SK-N-SH (cell line): ENCODE data around the gene HMGXB4. TPM values are rescaled to one million over a fixed set of nuclear protein-coding genes. Genes with fewer than 3 reads are reported as not detected.

Source experiments
- CTCF ChIA-PET: fragments of 300-600, 350-600 bp; formaldehyde crosslinking; extraction: SDS; loops from one replicate; lab custom pipeline; 2021; lab: Yijun Ruan, JAX
- POLR2A ChIA-PET: fragments of 350-600 bp; sonication (Branson Sonifier 250); formaldehyde crosslinking; extraction: SDS; loops from one replicate; lab custom pipeline; 2020; ENCODE audit warnings: antibody characterized with exemption, inconsistent platforms; lab: Yijun Ruan, JAX
- DNase-seq: peaks from one replicate; pipeline ENCODE4 v3.0.0; 2012
- H2AFZ ChIP-seq: fragments of 200-600 bp; sonication (generic); 2 replicates; pipeline ENCODE4 v1.8.1; 2016; ENCODE audit warnings: antibody characterized with exemption, mild to moderate bottlenecking, low read depth
- H3F3A ChIP-seq: fragments of 200-600 bp; sonication (generic); replicated peaks from 2 replicates; pipeline ENCODE3; 2016; ENCODE audit warnings: antibody characterized with exemption, mild to moderate bottlenecking; ENCODE audit not compliant: insufficient read depth
- H3K27ac ChIP-seq, 2 experiments: fragments of 200-500 bp in 1 of 2; fragments of 200-600 bp in 1 of 2; sonication (Bioruptor generic) in 1 of 2; sonication (generic), shearing (Covaris generic) in 1 of 2; 2 replicates each; pipeline versions ENCODE4 v1.5.1 to v1.6.1; 2014 to 2016; ENCODE audit warnings: low read depth in 2 of 2, inconsistent platforms in 1 of 2, low read length in 1 of 2, mild to moderate bottlenecking in 1 of 2, mixed read lengths in 1 of 2
- H3K27me3 ChIP-seq: fragments of 200-600 bp; sonication (generic), shearing (Covaris generic); 2 replicates; pipeline ENCODE4 v1.6.1; 2016; ENCODE audit warnings: mixed run types; ENCODE audit not compliant: insufficient read depth
- H3K36me3 ChIP-seq, 2 experiments: fragments of 200-500 bp in 1 of 2; fragments of 200-600 bp in 1 of 2; sonication (Bioruptor generic) in 1 of 2; sonication (generic) in 1 of 2; replicated peaks in 1 of 2; 2 replicates each; pipeline versions ENCODE3 to v1.5.1; 2014 to 2016; ENCODE audit warnings: low read length in 1 of 2, mild to moderate bottlenecking in 1 of 2; ENCODE audit not compliant: insufficient read depth in 2 of 2, control insufficient read depth in 1 of 2
- H3K4me1 ChIP-seq, 2 experiments: fragments of 200-500 bp in 1 of 2; fragments of 200-600 bp in 1 of 2; sonication (Bioruptor generic) in 1 of 2; sonication (generic), shearing (Covaris generic) in 1 of 2; 2 replicates each; pipeline versions ENCODE4 v1.5.1 to v1.6.1; 2014 to 2016; ENCODE audit warnings: low read depth in 1 of 2, low read length in 1 of 2, mixed run types in 1 of 2; ENCODE audit not compliant: insufficient read depth in 2 of 2, control insufficient read depth in 1 of 2
- H3K4me2 ChIP-seq: fragments of 200-600 bp; sonication (generic), shearing (Covaris generic); 2 replicates; pipeline ENCODE4 v1.6.1; 2017; ENCODE audit warnings: mixed run types
- H3K4me3 ChIP-seq, 2 experiments: fragments of 200-500 bp in 1 of 2; fragments of 200-600 bp in 1 of 2; sonication (Bioruptor generic) in 1 of 2; sonication (generic), shearing (Covaris generic) in 1 of 2; 2 replicates each; pipeline versions ENCODE4 v1.5.1 to v1.8.1; 2014 to 2016; ENCODE audit warnings: low read depth in 2 of 2, inconsistent platforms in 1 of 2, low read length in 1 of 2, mild to moderate bottlenecking in 1 of 2, mixed read lengths in 1 of 2, moderate library complexity in 1 of 2
- H3K79me2 ChIP-seq: fragments of 200-600 bp; sonication (generic); 2 replicates; pipeline ENCODE4 v1.8.1; 2017; ENCODE audit warnings: mild to moderate bottlenecking; ENCODE audit not compliant: insufficient read depth
- H3K9ac ChIP-seq: fragments of 200-600 bp; sonication (generic); 2 replicates; pipeline ENCODE4 v1.6.1; 2017; ENCODE audit warnings: mixed run types
- H3K9me2 ChIP-seq: fragments of 200-600 bp; sonication (generic); 2 replicates; pipeline ENCODE4 v1.6.1; 2017; ENCODE audit warnings: mixed run types
- H3K9me3 ChIP-seq: fragments of 200-600 bp; sonication (generic); 2 replicates; pipeline ENCODE4 v1.6.1; 2017; ENCODE audit warnings: mixed run types, mild to moderate bottlenecking, moderate library complexity
- H4K20me1 ChIP-seq: fragments of 200-600 bp; sonication (generic); 2 replicates; pipeline ENCODE4 v1.6.1; 2017; ENCODE audit warnings: mild to moderate bottlenecking, mixed run types; ENCODE audit not compliant: insufficient read depth
- CHD2 ChIP-seq: fragments of 150-350 bp; IDR thresholded peaks from 2 replicates; pipeline ENCODE4 v1.6.1; 2018; ENCODE audit warnings: low read length; ENCODE audit not compliant: partially characterized antibody
- CTCF ChIP-seq: fragments of 200-600 bp; sonication (generic); IDR thresholded peaks from 2 replicates; pipeline ENCODE4 v1.6.1; 2017; ENCODE audit warnings: antibody characterized with exemption, mild to moderate bottlenecking, moderate library complexity
- EP300 ChIP-seq, 2 experiments: IDR thresholded peaks; 2 replicates each; pipeline versions ENCODE4 v1.4.0 to v1.6.1; 2012; ENCODE audit warnings: borderline replicate concordance in 1 of 2, low read depth in 1 of 2, low read length in 1 of 2
- EZH2phosphoT487 ChIP-seq: fragments of 200-600 bp; sonication (generic); IDR thresholded peaks from 2 replicates; pipeline ENCODE4 v1.6.1; 2017; ENCODE audit warnings: low read depth, mixed run types, mild to moderate bottlenecking, antibody characterized with exemption, moderate library complexity, borderline replicate concordance
- FOSL2 ChIP-seq: IDR thresholded peaks from 2 replicates; pipeline ENCODE4 v1.4.0; 2012; ENCODE audit warnings: low read depth, mild to moderate bottlenecking, moderate library complexity, borderline replicate concordance
- FOXM1 ChIP-seq: IDR thresholded peaks from 2 replicates; pipeline ENCODE4 v1.4.0; 2012; ENCODE audit warnings: low read depth, mild to moderate bottlenecking
- GABPA ChIP-seq: IDR thresholded peaks from 2 replicates; pipeline ENCODE4 v1.4.0; 2012; ENCODE audit warnings: low read depth, mild to moderate bottlenecking
- GATA2 ChIP-seq: sonication (generic); formaldehyde crosslinking; IDR thresholded peaks from 2 replicates; pipeline ENCODE4 v1.5.0; 2020; ENCODE audit warnings: mild to moderate bottlenecking, missing genetic modification reagents
- IRF3 ChIP-seq: fragments of 150-350 bp; IDR thresholded peaks from 2 replicates; pipeline ENCODE4 v1.6.1; 2016; ENCODE audit warnings: mild to moderate bottlenecking, low read depth, low read length
- MXI1 ChIP-seq: IDR thresholded peaks from 2 replicates; pipeline ENCODE4 v1.6.1; 2012; ENCODE audit warnings: mild to moderate bottlenecking, low read depth, low read length, improper control_type of control experiment
- NRF1 ChIP-seq: IDR thresholded peaks from 2 replicates; pipeline ENCODE4 v1.6.1; 2012; ENCODE audit warnings: low read depth, mild to moderate bottlenecking, low read length
- PBX3 ChIP-seq: IDR thresholded peaks from 2 replicates; pipeline ENCODE4; 2012
- RAD21 ChIP-seq: IDR thresholded peaks from 2 replicates; pipeline ENCODE4 v1.6.1; 2012; ENCODE audit warnings: mild to moderate bottlenecking, low read length
- REST ChIP-seq: IDR thresholded peaks from 2 replicates; pipeline ENCODE4 v1.6.1; 2012; ENCODE audit warnings: mild to moderate bottlenecking, low read depth, low read length, moderate library complexity
- RFX5 ChIP-seq: IDR thresholded peaks from 2 replicates; pipeline ENCODE4 v1.6.1; 2012; ENCODE audit warnings: mild to moderate bottlenecking, improper control_type of control experiment, low read length
- SIN3A ChIP-seq: IDR thresholded peaks from 2 replicates; pipeline ENCODE4 v1.6.1; 2012; ENCODE audit warnings: low read depth, mild to moderate bottlenecking, low read length, moderate library complexity, borderline replicate concordance
- TEAD4 ChIP-seq: IDR thresholded peaks from 2 replicates; pipeline ENCODE4 v1.4.0; 2012; ENCODE audit warnings: mild to moderate bottlenecking, borderline replicate concordance; ENCODE audit not compliant: insufficient read depth
- USF1 ChIP-seq: IDR thresholded peaks from 2 replicates; pipeline ENCODE4 v1.4.0; 2012; ENCODE audit warnings: low read depth, borderline replicate concordance
- USF2 ChIP-seq: fragments of 150-350 bp; IDR thresholded peaks from 2 replicates; pipeline ENCODE4 v1.6.1; 2017; ENCODE audit warnings: antibody characterized with exemption, low read length, low read depth, borderline replicate concordance
- YY1 ChIP-seq: IDR thresholded peaks from 2 replicates; pipeline ENCODE4 v1.4.0; 2012; ENCODE audit warnings: low read depth, mild to moderate bottlenecking
- WGBS: methylation state at CpG from one replicate; pipeline ENCODE4 v1.1.6; 2017; ENCODE audit warnings: low lambda C conversion rate; 5-methylcytosine and 5-hydroxymethylcytosine counted together
- polyA plus RNA-seq, 3 experiments: library from polyadenylated mRNA; depleted of rRNA; stranded (reverse); fragments of >200 nt; gene quantifications; 2 replicates each; pipeline ENCODE4 v1.2.3, GENCODE V29; 2012

HMGXB4 gene
- polyA plus RNA-seq, 1 of the 3 experiments (the other 2 are of a cell fraction) = 16.5 TPM

GRCh38 chr22:35276019-35276418 lies 18.7 kb downstream of the HMGXB4 start:
- Histone ChIP-seq H3K9ac (no peak overlapping the region), H3K9me3 (no peaks in the 10 kb centered on the region), H3K79me2 (peaks cover 79% of the 10 kb centered on the region), H3K4me3 (no peak overlapping the region), H2AFZ (no peak overlapping the region), H3K4me2 (no peak overlapping the region), H3K9me2 (no peaks in the 10 kb centered on the region), H4K20me1 (peaks cover 7% of the 10 kb centered on the region; the same call in 1 of the 2 replicates), H3K4me1 (peaks cover 0 to 5% of the 10 kb centered on the region in 2 experiments; a peak in 1 of 4 replicates), H3K27ac (peak overlapping the region in 1 of 2 experiments; percentile 12; a peak in 1 of 4 replicates), H3K36me3 (peaks cover 28 to 44% of the 10 kb centered on the region in 2 experiments), H3F3A (peaks cover 16% of the 10 kb centered on the region), H3K27me3 (no peaks in the 10 kb centered on the region)
- TF ChIP-seq RAD21 = no peak
- no peak for TF ChIP-seq YY1
- no peak for TF ChIP-seq GATA2 (CRISPR knock-in tag)
- TF ChIP-seq EZH2phosphoT487 = no peak
- TF ChIP-seq USF1 = no peak
- TF ChIP-seq PBX3 = no peak
- no peak for TF ChIP-seq NRF1
- TF ChIP-seq SIN3A = no peak
- no peak for TF ChIP-seq USF2
- TF ChIP-seq MXI1 = no peak
- no peak for TF ChIP-seq TEAD4
- no peak for TF ChIP-seq FOSL2
- no peak for TF ChIP-seq GABPA
- no peak for TF ChIP-seq RFX5
- TF ChIP-seq REST = no peak
- TF ChIP-seq FOXM1 = no peak
- no peak for TF ChIP-seq IRF3
- TF ChIP-seq CHD2 = no peak
- TF ChIP-seq EP300 (IDR thresholded peaks at IDR 0.05; ENCODE audit: borderline replicate concordance in 1 of 2, low read depth in 1 of 2, low read length in 1 of 2) = no peak
- TF ChIP-seq CTCF = no peak
- 86% methylated on average over 4 of the region's 4 CpGs for WGBS
- CTCF ChIA-PET = no interaction called here
- POLR2A ChIA-PET = no interaction called here
- no peak for DNase-seq
